Measurements from ENCODE around the gene URB1. TPM values are rescaled to one million over a fixed set of nuclear protein-coding genes. Genes with fewer than 3 reads are reported as not detected.

URB1 gene
- total and polyA plus RNA-seq, 9 of the 15 experiments (the other 6 are each of a cell fraction or from before 2014, with no cell fraction given), result 0.97 to 53.6 (median 21.5) TPM

GRCh38 chr21:32413015-32413504 is 20.2 kb upstream of the URB1 start:
- intact Hi-C loops (cut with micrococcal nuclease) (no loop called here), in situ Hi-C loops (cut with MboI) (no loop called here)
- H3K4me2 ChIP-seq (ENCODE audit: insufficient read depth, low read length), result no peak overlapping the region
- no peak overlapping the region for H3K9ac ChIP-seq (ENCODE audit: insufficient read depth in 1 of 2, low read depth in 2 of 2, low read length in 2 of 2)
- POLR2A ChIA-PET, result no interaction called here
- H3K79me2 ChIP-seq (ENCODE audit: control insufficient read depth, insufficient read depth, low read length), result no peaks in the 10 kb centered on the region
- BruUV-seq (replicated peaks), result no TSS peak
- peaks cover 2 to 22% of the 10 kb centered on the region in 2 experiments; a peak in 4 of 5 replicates for H3K4me1 ChIP-seq (replicated peaks in 1 of 2; ENCODE audit: control insufficient read depth in 2 of 2, insufficient read depth in 2 of 2, low read length in 2 of 2)
- H3K4me3 ChIP-seq, result no peak overlapping the region
- CTCF ChIA-PET (ENCODE audit: low intra/inter-chr PET ratio), result no interaction called here
- FAIRE-seq (no peak), ATAC-seq (no peak), DNase-seq (ENCODE audit: extremely low read depth in 1 of 4, low spot score in 3 of 4) (no peak)
- no peak overlapping the region for H3K27ac ChIP-seq (ENCODE audit: extremely low read depth, low read depth, low read length)
- H3K27me3 ChIP-seq (ENCODE audit: control insufficient read depth in 2 of 2, insufficient read depth in 2 of 2, low read length in 2 of 2), result peaks cover 34 to 64% of the 10 kb centered on the region in 2 experiments; a peak in 4 of 5 replicates
- H2AFZ ChIP-seq (ENCODE audit: low read depth, low read length), result no peak overlapping the region
- no peaks in the 10 kb centered on the region for H3K36me3 ChIP-seq (ENCODE audit: control insufficient read depth, insufficient read depth, low read length)
- no peaks in the 10 kb centered on the region for H3K9me3 ChIP-seq (replicated peaks; ENCODE audit: control insufficient read depth, insufficient read depth, low read depth, low read length)
- WGBS (ENCODE audit: insufficient coverage, low coverage, missing lambda C conversion rate), result 49% methylated on average over 30 of the region's 32 CpGs
- no peaks in the 10 kb centered on the region for H3K9me1 ChIP-seq (ENCODE audit: control insufficient read depth, insufficient read depth, low read length)
- no peaks in the 10 kb centered on the region for H4K20me1 ChIP-seq (replicated peaks; ENCODE audit: control insufficient read depth, insufficient read depth, low read length)
- TF ChIP-seq TOE1 (IDR thresholded peaks at IDR 0.05; ENCODE audit: borderline replicate concordance), result no peak
- no peak for TF ChIP-seq TOE1 (CRISPR knock-in tag; IDR thresholded peaks at IDR 0.05; ENCODE audit: borderline replicate concordance, low read depth)
- no peak for TF ChIP-seq MYNN (IDR thresholded peaks at IDR 0.05)
- no peak for TF ChIP-seq MYNN (CRISPR knock-in tag; IDR thresholded peaks at IDR 0.05)
- TF ChIP-seq, protein P1, sequence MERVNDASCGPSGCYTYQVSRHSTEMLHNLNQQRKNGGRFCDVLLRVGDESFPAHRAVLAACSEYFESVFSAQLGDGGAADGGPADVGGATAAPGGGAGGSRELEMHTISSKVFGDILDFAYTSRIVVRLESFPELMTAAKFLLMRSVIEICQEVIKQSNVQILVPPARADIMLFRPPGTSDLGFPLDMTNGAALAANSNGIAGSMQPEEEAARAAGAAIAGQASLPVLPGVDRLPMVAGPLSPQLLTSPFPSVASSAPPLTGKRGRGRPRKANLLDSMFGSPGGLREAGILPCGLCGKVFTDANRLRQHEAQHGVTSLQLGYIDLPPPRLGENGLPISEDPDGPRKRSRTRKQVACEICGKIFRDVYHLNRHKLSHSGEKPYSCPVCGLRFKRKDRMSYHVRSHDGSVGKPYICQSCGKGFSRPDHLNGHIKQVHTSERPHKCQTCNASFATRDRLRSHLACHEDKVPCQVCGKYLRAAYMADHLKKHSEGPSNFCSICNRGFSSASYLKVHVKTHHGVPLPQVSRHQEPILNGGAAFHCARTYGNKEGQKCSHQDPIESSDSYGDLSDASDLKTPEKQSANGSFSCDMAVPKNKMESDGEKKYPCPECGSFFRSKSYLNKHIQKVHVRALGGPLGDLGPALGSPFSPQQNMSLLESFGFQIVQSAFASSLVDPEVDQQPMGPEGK (CRISPR knock-in tag; IDR thresholded peaks at IDR 0.05; ENCODE audit: borderline replicate concordance), result no peak
- no peak for TF ChIP-seq XRCC5 (IDR thresholded peaks at IDR 0.05; ENCODE audit: low read depth, low read length)
- TF ChIP-seq ETV5 (CRISPR knock-in tag; IDR thresholded peaks at IDR 0.05; ENCODE audit: low read depth), result no peak
- TF ChIP-seq, protein P2, sequence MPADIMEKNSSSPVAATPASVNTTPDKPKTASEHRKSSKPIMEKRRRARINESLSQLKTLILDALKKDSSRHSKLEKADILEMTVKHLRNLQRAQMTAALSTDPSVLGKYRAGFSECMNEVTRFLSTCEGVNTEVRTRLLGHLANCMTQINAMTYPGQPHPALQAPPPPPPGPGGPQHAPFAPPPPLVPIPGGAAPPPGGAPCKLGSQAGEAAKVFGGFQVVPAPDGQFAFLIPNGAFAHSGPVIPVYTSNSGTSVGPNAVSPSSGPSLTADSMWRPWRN (IDR thresholded peaks at IDR 0.05; ENCODE audit: low read depth), result no peak
- no peak for TF ChIP-seq ZFPM2 (CRISPR knock-in tag; IDR thresholded peaks at IDR 0.05)
- TF ChIP-seq GMEB1 (CRISPR knock-in tag; IDR thresholded peaks at IDR 0.05), result no peak
- no peak for TF ChIP-seq GATA2 (CRISPR knock-in tag; IDR thresholded peaks at IDR 0.05)
- no peak for TF ChIP-seq HEY1 (CRISPR knock-in tag; IDR thresholded peaks at IDR 0.05; ENCODE audit: borderline replicate concordance)
- TF ChIP-seq, protein P3, sequence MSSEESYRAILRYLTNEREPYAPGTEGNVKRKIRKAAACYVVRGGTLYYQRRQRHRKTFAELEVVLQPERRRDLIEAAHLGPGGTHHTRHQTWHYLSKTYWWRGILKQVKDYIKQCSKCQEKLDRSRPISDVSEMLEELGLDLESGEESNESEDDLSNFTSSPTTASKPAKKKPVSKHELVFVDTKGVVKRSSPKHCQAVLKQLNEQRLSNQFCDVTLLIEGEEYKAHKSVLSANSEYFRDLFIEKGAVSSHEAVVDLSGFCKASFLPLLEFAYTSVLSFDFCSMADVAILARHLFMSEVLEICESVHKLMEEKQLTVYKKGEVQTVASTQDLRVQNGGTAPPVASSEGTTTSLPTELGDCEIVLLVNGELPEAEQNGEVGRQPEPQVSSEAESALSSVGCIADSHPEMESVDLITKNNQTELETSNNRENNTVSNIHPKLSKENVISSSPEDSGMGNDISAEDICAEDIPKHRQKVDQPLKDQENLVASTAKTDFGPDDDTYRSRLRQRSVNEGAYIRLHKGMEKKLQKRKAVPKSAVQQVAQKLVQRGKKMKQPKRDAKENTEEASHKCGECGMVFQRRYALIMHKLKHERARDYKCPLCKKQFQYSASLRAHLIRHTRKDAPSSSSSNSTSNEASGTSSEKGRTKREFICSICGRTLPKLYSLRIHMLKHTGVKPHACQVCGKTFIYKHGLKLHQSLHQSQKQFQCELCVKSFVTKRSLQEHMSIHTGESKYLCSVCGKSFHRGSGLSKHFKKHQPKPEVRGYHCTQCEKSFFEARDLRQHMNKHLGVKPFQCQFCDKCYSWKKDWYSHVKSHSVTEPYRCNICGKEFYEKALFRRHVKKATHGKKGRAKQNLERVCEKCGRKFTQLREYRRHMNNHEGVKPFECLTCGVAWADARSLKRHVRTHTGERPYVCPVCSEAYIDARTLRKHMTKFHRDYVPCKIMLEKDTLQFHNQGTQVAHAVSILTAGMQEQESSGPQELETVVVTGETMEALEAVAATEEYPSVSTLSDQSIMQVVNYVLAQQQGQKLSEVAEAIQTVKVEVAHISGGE (CRISPR knock-in tag; IDR thresholded peaks at IDR 0.05), result no peak
- no peak for TF ChIP-seq MYBL2 (IDR thresholded peaks at IDR 0.05; ENCODE audit: low read depth)
- TF ChIP-seq MYBL2 (CRISPR knock-in tag; IDR thresholded peaks at IDR 0.05; ENCODE audit: borderline replicate concordance), result no peak
